HG02642 (cell line): ENCODE data around the gene DNAJC4.

Source experiments
- ATAC-seq: cut with Tn5 transposase; IDR thresholded peaks from one replicate; pipeline ENCODE4 v1.9.1; 2021; ENCODE audit warnings: mild to moderate bottlenecking; ENCODE audit not compliant: unreplicated experiment, poor library complexity

DNAJC4 gene

DNA sequence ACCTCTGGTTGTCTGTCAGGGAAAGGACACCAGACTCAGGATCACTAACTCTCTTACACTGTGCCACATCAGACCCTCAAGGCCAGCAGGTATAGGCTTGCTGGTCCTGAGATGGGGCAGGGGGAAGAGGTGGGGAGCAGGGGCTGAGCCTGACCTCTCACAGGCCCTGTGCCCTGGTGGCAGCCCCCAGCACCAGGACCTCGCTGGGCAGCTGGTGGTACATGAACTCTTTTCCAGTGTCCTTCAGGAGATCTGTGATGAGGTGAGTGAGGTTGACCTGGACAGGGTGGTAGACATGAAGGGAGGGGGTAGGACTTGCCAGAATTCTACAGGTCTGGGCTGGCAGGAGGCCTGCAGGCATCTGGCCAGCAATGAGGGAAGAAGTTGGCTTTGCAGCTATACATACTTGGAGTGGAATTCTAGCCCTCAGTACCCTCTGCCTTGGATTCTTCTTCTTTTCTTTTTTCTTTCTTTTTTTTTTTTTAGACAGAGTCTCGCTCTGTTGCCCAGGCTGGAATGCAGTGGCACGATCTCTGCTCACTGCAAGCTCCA, 2.9 kb upstream of the DNAJC4 start:
- no peak for ATAC-seq

DNA sequence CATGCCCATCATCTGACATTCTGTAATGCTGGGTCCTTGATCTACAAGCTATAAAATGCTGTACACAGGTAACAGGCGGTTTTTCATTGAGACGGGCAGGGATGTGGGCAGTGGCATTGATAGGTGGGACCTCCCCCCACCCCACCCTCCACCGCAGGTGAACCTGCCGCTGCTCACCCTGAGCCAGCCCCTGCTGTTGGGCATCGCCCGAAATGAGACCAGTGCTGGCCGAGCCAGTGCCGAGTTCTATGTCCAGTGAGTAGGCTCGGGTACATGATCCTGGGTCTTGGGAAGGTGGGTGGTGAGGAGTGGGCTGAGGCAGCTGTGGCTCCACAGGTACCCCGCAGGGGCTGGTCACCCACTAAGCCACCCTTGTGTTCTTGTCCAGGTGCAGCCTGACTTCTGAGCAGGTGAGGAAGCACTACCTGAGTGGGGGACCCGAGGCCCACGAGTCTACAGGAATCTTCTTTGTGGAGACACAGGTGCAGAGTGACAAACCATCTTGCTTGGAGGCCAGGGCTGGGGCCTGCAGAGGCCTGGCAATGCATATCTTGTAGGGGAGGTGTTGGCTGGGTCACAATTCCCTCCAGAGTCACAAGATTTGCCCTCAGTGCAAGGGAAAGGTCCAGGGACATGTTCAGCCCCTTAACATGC, 1.1 kb upstream of the DNAJC4 start:
- no peak for ATAC-seq

GRCh38 chr11:64229744-64230170, 591 bp upstream of the DNAJC4 start:
- no peak for ATAC-seq

- ATAC-seq, result no peak
Observed at GRCh38 chr11:64230985-64231365, 627 bp downstream of the DNAJC4 start.

GRCh38 chr11:64231546-64231945, 1.2 kb downstream of the DNAJC4 start:
- ATAC-seq, result no peak

- no peak for ATAC-seq
Observed at GRCh38 chr11:64232182-64232966, 2.0 kb downstream of the DNAJC4 start.

DNA sequence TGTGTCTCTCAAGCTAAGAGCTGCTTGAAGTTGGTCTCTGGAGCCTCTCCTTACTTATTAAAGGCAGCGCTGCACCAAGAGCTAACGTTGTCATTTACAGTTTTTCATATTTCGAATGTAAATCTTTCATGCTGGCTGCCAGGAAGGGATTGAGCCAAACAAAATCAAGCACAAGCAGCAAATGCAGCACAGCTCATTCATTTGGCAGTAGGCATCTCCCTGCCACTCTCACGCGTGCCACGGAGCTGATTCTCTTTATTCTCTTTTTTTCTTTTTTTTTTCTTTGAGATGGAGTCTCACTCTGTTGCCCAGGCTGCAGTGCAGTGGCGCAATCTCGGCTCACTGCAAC, 2.6 kb downstream of the DNAJC4 start:
- ATAC-seq, result no peak

- peak; percentile 40 for ATAC-seq
Observed at GRCh38 chr11:64233913-64234586, 3.7 kb downstream of the DNAJC4 start, which contains the start of gene VEGFB. Gene VEGFB (plus strand): TSS chr11:64234584. CDS start chr11:64234834, 250 bp downstream.

- ATAC-seq, result peak; percentile 35
Observed at GRCh38 chr11:64234647-64235379, 4.5 kb downstream of the DNAJC4 start.

DNA sequence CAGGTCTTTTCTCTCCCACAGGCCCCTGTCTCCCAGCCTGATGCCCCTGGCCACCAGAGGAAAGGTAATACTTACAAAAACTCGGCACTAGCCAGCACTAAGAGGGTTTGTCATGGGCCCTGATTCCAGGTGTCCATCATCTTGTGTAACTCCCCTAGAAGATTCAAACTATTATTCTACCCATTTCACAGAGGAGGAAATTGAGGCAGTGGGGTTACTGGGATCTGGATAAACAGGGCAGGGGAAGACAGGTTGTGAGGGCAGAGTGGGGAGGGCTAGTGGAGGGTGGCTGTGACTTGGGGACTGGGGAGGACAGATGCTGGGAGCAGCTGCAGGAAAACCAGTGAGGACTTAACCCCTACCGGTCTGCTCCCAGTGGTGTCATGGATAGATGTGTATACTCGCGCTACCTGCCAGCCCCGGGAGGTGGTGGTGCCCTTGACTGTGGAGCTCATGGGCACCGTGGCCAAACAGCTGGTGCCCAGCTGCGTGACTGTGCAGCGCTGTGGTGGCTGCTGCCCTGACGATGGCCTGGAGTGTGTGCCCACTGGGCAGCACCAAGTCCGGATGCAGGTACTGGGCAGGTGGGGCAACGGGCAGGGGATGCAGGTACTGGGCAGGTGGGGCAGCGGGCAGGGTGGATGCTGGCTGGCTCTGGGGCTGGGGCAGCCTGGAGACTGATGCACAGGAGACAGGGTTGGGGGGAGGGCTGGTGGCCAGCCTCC, 5.3 kb downstream of the DNAJC4 start:
- ATAC-seq, result no peak

DNA sequence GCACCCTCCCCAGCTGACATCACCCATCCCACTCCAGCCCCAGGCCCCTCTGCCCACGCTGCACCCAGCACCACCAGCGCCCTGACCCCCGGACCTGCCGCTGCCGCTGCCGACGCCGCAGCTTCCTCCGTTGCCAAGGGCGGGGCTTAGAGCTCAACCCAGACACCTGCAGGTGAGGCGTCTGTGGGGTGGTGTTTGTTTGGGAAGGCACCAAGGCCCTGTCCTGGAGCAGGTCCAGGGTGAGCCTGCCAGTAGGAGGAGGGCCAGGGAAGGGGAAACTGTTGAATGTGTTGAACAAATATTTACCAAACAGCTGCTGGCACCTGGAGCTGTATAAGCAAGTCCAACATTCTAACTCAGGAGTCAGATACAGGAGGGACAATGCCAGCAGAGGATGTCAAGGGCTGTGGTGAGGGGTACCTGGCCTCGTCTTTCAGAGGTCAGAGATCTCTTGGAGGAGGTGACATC, 7.2 kb downstream of the DNAJC4 start:
- ATAC-seq, result no peak

DNA sequence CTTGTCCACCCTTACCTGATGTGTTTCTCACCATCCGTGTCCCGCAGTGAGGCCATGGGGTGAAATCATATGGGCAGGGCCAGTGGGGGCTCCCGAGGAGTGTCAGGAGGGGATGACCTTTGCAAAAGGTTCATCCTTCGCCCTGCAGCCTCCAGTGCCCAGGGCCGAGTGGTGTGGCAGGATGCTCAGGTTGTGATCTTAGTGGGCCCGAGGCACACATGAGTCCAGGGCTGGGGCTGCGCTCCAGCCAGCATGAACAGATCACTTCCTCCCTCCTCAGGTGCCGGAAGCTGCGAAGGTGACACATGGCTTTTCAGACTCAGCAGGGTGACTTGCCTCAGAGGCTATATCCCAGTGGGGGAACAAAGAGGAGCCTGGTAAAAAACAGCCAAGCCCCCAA, 7.7 kb downstream of the DNAJC4 start:
- ATAC-seq, result no peak

GRCh38 chr11:64238999-64239398, 8.7 kb downstream of the DNAJC4 start:
- ATAC-seq, result no peak

GRCh38 chr11:64239662-64240434, 9.5 kb downstream of the DNAJC4 start:
- ATAC-seq, result no peak

DNA sequence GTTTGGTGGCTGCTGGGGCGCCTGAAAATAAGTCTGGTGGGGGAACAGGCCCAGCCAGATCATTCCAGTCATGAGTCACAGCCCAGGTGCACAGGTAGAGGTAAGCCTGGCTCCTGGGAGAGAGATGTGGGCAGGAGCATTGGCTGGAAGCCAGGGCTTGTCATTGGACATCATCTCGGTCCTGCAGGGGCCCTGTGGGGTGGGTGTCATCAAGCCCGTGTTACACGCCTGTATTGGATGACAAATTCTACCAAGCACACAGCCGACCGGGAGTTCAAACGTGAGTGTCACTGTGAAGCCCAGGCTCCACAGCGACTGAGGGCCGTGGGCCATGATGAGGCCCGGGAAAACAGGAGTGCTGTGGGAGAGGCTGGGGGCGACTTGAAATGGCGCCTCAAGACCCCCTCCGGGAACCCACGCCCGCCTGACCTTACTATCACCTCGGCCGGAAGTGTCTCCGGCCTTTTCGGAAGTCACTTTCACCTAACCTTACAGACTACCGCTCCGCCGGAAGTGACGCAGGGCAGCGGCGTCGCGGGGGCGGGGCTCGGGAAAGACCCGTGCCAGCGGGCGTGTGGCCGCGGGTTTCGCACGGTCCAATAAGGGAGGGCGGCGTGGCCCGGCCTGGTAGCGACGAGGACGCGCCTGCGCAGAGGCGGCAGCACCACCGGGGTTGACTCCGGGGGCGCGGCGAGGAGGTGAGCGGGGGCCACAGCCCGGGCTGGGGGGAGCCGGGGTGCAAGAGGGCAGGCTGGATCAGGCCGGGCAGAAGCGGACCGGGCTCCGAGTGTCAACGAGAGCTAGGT, 10.3 kb downstream of the DNAJC4 start, which contains the start of gene FKBP2:
TSS of gene FKBP2 (plus strand) at position 661 of the 806 bp plus-strand sequence. CDS start 1,293 bp downstream, outside the sequence.
- ATAC-seq, result peak; percentile 56

GRCh38 chr11:64241241-64241490, 10.8 kb downstream of the DNAJC4 start:
- peak; percentile 73 for ATAC-seq

DNA sequence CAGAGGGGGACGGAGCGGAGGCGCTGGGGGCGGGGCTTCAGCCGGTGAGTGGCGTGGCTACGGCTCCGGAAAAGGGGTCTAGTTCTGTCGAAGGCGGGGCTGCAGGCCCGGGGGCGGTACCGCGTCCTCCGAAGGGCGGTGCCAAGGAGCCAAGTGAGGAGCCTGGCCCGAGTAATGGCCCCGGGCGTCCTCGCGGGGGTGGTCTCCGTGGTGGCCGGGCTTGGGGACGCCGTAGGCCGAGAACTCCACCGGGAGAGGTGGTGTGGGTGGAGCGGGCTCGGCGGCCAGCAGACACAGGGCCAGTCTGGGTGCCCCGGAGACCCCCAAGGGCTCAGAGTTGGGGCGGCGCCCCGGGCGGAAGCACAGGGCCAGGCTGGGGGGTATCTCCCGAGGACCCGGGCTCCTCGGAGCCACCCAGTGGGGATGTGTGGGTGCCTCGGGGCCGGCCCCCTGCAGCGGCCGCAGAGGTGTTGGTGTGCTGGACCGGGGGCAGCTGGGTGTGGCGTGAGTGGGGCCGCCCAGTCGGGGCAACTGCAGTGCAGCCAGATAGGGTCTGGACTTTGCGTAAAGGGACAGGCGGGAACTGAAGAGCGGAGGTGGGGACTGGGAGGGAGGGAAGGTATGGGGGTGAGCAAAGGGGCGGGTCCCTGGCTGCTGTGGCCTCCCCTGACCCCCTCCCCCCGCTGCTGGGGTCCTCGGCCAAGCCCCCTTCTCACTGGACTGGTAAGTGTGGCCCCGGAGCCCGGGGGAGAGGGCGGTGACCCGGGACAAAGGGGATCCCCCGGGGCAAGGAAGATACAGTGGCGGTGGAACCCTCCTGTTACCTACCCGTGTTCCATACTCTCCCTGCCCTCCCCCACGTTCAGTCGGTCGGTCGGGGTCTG, 11.4 kb downstream of the DNAJC4 start:
- ATAC-seq, result peak; percentile 11
